ENCODE measurements around the gene IMPA2.

DNA sequence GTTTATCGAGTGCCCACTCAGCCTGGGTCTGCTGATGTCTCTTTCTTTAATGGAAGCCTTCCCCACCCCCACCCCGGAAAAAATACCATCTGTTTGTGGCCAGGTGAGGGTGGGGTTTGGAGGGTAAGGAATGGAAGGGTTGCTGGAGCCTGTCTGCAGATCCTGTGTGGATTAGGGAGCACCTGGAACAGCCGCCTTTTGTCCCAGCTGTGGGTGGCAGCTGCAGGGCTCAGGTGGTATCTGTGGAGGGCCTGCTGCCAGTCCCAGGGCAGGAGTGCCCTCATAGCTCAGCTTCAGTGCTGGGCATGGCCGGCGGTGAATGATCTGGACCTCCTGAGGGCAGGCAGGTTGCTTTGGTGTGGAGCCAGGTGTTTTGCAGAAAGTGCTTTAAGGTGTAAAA is 45.3 kb downstream of the IMPA2 start:
- TF ChIP-seq, protein P1, sequence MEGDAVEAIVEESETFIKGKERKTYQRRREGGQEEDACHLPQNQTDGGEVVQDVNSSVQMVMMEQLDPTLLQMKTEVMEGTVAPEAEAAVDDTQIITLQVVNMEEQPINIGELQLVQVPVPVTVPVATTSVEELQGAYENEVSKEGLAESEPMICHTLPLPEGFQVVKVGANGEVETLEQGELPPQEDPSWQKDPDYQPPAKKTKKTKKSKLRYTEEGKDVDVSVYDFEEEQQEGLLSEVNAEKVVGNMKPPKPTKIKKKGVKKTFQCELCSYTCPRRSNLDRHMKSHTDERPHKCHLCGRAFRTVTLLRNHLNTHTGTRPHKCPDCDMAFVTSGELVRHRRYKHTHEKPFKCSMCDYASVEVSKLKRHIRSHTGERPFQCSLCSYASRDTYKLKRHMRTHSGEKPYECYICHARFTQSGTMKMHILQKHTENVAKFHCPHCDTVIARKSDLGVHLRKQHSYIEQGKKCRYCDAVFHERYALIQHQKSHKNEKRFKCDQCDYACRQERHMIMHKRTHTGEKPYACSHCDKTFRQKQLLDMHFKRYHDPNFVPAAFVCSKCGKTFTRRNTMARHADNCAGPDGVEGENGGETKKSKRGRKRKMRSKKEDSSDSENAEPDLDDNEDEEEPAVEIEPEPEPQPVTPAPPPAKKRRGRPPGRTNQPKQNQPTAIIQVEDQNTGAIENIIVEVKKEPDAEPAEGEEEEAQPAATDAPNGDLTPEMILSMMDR (IDR thresholded peaks at IDR 0.05; ENCODE audit: low read depth, low read length) = no peak
- TF ChIP-seq POLR2A (IDR thresholded peaks at IDR 0.05; ENCODE audit: extremely low read depth, insufficient read length) (no peak), MYC (IDR thresholded peaks at IDR 0.05; ENCODE audit: low read depth, low read length) (no peak)
- TF ChIP-seq, protein P2, sequence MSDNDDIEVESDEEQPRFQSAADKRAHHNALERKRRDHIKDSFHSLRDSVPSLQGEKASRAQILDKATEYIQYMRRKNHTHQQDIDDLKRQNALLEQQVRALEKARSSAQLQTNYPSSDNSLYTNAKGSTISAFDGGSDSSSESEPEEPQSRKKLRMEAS (IDR thresholded peaks at IDR 0.05; ENCODE audit: low read depth, low read length) = no peak
